ENCODE results near the gene FAM111B. TPM values are rescaled to one million over a fixed set of nuclear protein-coding genes. Genes with fewer than 3 reads are reported as not detected.
A peak's percentile ranks its signal among the peaks of the same experiment; 100 is the strongest.

Gene FAM111B
- polyA plus RNA-seq, 1 donor (not counting 4 experiments of a cell fraction or from before 2014, with no cell fraction given) = 5.3 TPM

DNA sequence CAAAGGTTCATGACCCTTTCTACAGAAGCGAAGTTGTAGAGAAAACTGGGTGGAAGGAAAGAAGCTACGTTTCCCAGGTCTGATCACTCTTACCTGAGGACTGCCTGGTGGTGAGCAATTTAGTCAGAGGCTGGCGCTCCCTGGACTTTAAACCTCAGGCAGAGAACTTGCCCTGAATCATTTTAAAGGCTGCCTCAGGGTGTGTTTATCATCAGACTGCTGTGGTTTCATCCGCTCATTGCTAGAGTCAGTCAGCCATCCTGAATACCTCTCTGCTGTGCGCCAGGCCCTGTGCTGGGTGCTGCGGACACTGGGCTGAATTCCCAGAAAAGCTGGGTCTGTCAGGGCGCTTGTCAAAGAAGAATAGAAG lies 67.6 kb downstream of the FAM111B start:
- peak overlapping the region; percentile 52 to 81 (median 67) for H3K4me3 ChIP-seq (ENCODE audit: control insufficient read depth in 2 of 3, extremely low read depth in 1 of 3, insufficient read depth in 2 of 3, low read depth in 1 of 3, low read length in 3 of 3)
- H3K4me2 ChIP-seq (ENCODE audit: control insufficient read depth, extremely low read depth, insufficient read depth, low read depth, low read length) = peak overlapping the region; percentile 98
- H2AFZ ChIP-seq (ENCODE audit: control insufficient read depth, low read length) = no peak overlapping the region
- H3K9ac ChIP-seq (ENCODE audit: control insufficient read depth, extremely low read depth, insufficient read depth, low read length) = peak overlapping the region; percentile 72
- H3K4me1 ChIP-seq (ENCODE audit: control insufficient read depth, extremely low read depth, insufficient read depth, low read length) = peaks cover 33% of the 10 kb centered on the region
- no peaks in the 10 kb centered on the region for H4K20me1 ChIP-seq (ENCODE audit: control insufficient read depth, extremely low read depth, insufficient read depth, low read length)
- H3K27ac ChIP-seq (ENCODE audit: control insufficient read depth, insufficient read depth, low read length) = peak overlapping the region; percentile 94
- peaks cover 0 to 2% of the 10 kb centered on the region in 2 experiments for H3K36me3 ChIP-seq (ENCODE audit: control insufficient read depth in 2 of 2, extremely low read depth in 1 of 2, insufficient read depth in 2 of 2, low read length in 2 of 2)
- FAIRE-seq (peak; percentile 88), DNase-seq (ENCODE audit: low read depth, low spot score) (peak; percentile 77)
- no peaks in the 10 kb centered on the region for H3K9me1 ChIP-seq (ENCODE audit: control insufficient read depth, extremely low read depth, insufficient read depth, low read length)
- H3K79me2 ChIP-seq (ENCODE audit: control insufficient read depth, insufficient read depth, low read length) = no peaks in the 10 kb centered on the region
- TF ChIP-seq EZH2 (IDR thresholded peaks at IDR 0.05; ENCODE audit: low read length) = no peak
- TF ChIP-seq, protein P1, sequence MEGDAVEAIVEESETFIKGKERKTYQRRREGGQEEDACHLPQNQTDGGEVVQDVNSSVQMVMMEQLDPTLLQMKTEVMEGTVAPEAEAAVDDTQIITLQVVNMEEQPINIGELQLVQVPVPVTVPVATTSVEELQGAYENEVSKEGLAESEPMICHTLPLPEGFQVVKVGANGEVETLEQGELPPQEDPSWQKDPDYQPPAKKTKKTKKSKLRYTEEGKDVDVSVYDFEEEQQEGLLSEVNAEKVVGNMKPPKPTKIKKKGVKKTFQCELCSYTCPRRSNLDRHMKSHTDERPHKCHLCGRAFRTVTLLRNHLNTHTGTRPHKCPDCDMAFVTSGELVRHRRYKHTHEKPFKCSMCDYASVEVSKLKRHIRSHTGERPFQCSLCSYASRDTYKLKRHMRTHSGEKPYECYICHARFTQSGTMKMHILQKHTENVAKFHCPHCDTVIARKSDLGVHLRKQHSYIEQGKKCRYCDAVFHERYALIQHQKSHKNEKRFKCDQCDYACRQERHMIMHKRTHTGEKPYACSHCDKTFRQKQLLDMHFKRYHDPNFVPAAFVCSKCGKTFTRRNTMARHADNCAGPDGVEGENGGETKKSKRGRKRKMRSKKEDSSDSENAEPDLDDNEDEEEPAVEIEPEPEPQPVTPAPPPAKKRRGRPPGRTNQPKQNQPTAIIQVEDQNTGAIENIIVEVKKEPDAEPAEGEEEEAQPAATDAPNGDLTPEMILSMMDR (optimal IDR thresholded peaks at IDR 0.05 in 1 of 3, IDR thresholded peaks at IDR 0.05 in 1 of 3, conservative IDR thresholded peaks at IDR 0.05 in 1 of 3; ENCODE audit: extremely low read depth in 1 of 3, insufficient read depth in 2 of 3, low read length in 3 of 3) = no peak
- no peaks in the 10 kb centered on the region for H3K27me3 ChIP-seq (ENCODE audit: control insufficient read depth, extremely low read depth, insufficient read depth, low read length)
- dilution Hi-C loops (cut with MboI; ENCODE audit: extremely low pct_ligation_motif_present, low sequenced_read_pairs) = no loop called here
- H3K9me3 ChIP-seq (ENCODE audit: control insufficient read depth, low read depth, low read length) = peaks cover 2% of the 10 kb centered on the region

GRCh38 chr11:59175091-59175501 lies 68.1 kb downstream of the FAM111B start:
- Histone ChIP-seq H3K9me1 (ENCODE audit: control insufficient read depth, extremely low read depth, insufficient read depth, low read length) (no peaks in the 10 kb centered on the region), H3K27ac (ENCODE audit: control insufficient read depth, insufficient read depth, low read length) (peak overlapping the region; percentile 94), H3K4me3 (ENCODE audit: control insufficient read depth in 2 of 3, extremely low read depth in 1 of 3, insufficient read depth in 2 of 3, low read depth in 1 of 3, low read length in 3 of 3) (peak overlapping the region in 1 of 3 experiments; percentile 27), H3K9ac (ENCODE audit: control insufficient read depth, extremely low read depth, insufficient read depth, low read length) (peak overlapping the region; percentile 72), H3K79me2 (ENCODE audit: control insufficient read depth, insufficient read depth, low read length) (no peaks in the 10 kb centered on the region), H3K4me2 (ENCODE audit: control insufficient read depth, extremely low read depth, insufficient read depth, low read depth, low read length) (peak overlapping the region; percentile 52), H4K20me1 (ENCODE audit: control insufficient read depth, extremely low read depth, insufficient read depth, low read length) (no peaks in the 10 kb centered on the region), H3K9me3 (ENCODE audit: control insufficient read depth, low read depth, low read length) (peaks cover 2% of the 10 kb centered on the region), H3K36me3 (ENCODE audit: control insufficient read depth in 2 of 2, extremely low read depth in 1 of 2, insufficient read depth in 2 of 2, low read length in 2 of 2) (peaks cover 0 to 2% of the 10 kb centered on the region in 2 experiments), H2AFZ (ENCODE audit: control insufficient read depth, low read length) (no peak overlapping the region), H3K27me3 (ENCODE audit: control insufficient read depth, extremely low read depth, insufficient read depth, low read length) (no peaks in the 10 kb centered on the region), H3K4me1 (ENCODE audit: control insufficient read depth, extremely low read depth, insufficient read depth, low read length) (peaks cover 30% of the 10 kb centered on the region)
- dilution Hi-C loops (cut with MboI; ENCODE audit: extremely low pct_ligation_motif_present, low sequenced_read_pairs) = no loop called here
- TF ChIP-seq EZH2 (IDR thresholded peaks at IDR 0.05; ENCODE audit: low read length) = no peak
- TF ChIP-seq, protein P1 (optimal IDR thresholded peaks at IDR 0.05 in 1 of 3, IDR thresholded peaks at IDR 0.05 in 1 of 3, conservative IDR thresholded peaks at IDR 0.05 in 1 of 3; ENCODE audit: extremely low read depth in 1 of 3, insufficient read depth in 2 of 3, low read length in 3 of 3) = no peak
- DNase-seq (ENCODE audit: low read depth, low spot score) (no peak), FAIRE-seq (no peak)
